Activated CD8-positive, alpha-beta memory T cell treated with anti-CD3 and anti-CD28 coated beads for 4 hours (primary cell): ENCODE results near the gene ATG16L1.

ENCODE experiments used
- DNase-seq, 2 donors: peaks; one replicate each; pipeline ENCODE4 v3.0.0-alpha.2; 2020; ENCODE audit warnings: low read depth in 2 of 2

ATG16L1 gene

DNA sequence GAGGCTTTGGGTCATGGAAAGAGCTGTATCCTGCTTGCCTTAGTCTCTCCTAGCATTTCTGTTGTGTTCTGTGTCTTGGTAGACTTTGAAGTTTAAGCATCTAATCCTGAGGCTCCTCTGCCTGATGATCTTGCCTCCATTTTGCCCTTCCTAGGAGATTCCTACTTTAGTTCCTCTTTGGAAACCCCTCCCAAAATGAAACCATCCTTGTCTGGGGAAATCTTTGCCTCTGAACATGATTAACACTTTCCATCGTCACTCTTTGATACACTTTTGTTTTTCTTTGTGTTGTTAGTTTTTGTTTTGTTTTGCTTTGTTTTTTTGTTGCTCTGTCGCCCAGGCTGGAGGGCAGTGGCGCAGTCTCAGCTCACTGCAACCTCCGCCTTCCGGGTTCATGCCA, 9.2 kb downstream of the ATG16L1 start:
- no peak for DNase-seq

- no peak for DNase-seq
Measured at GRCh38 chr2:233261819-233262555, 10.5 kb downstream of the ATG16L1 start.

DNA sequence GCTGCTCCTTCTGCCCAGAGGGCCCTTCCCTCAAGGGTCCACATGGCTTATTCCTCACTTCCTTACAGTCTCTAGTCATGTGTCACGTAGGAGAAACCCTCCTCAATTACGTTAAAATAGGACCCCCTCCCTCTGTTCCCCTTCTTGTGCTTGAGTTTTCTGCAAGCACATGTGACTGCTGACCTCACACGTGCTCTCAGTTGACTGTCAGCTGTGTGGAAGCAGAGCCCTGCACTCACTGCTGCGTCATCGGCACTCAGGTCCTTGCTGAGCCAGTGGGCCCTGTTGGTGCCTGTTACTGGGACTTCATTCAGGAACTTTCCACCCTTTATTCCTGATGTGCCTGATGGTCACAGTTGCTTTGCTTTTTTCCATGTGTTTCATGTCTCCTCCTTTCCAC, 11.1 kb downstream of the ATG16L1 start:
- no peak for DNase-seq

DNA sequence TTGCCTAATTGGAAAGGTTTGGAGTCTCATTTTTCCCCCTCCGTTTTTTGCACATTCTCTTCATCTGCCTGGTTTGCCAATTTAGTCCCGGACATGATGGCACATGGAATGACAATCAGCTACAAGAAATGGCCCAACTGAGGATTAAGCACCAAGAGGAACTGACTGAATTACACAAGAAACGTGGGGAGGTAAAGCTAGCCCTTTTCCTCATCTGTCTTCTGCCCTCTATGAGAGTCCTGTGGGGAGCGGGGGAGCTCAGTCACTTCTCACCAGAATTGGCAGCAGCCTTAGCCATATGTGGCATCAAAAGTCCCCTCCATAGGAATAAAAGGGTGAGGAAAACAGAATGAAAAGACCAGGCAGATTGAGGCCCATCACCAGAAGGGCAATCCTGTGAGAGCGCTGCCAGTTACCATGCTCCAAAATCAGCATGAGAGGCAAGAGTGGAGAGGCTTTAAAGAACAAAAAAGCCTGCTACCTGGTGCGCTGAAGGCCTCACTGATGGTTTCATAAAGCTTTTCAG, 11.6 kb downstream of the ATG16L1 start:
- no peak for DNase-seq

- DNase-seq, result no peak
Measured at GRCh38 chr2:233264667-233265066, 13.2 kb downstream of the ATG16L1 start.

GRCh38 chr2:233265899-233266431, 14.5 kb downstream of the ATG16L1 start:
- no peak for DNase-seq

- DNase-seq, result no peak
Measured at GRCh38 chr2:233266481-233266880, 15.0 kb downstream of the ATG16L1 start.

DNA sequence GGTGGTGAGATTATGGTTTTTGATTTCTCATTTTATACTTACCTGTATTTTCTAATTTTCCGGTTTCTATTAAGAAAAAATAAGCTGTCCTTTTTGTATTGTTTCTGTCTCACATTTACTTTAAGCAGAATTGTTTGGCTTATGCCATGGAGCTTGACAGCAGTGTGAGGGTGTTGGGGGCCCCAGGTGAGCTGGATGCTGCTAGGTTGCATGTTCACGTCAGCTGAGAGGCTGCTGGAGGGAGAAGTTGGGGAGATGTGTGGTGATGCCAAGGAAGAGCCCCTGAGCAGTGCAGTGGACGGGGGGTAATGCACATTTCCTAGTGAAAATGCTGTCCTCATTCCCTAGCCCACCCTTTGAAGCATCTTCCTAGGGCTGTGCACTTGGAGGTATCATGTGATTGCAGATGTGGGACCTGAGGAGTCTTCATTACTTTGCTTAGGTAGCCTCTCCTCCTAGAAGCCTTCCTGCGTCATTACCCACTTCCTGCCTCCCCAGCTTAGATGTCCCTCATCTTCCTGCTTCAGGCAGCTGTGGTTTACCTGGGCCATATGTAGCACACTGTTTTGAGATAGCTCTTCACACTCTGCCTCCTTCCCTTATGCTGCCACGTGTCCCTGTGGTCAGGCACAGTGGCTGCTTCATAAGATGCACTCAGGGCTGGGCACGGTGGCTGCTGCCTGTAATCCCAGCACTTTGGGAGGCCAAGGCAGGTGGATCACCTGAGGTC, 16.2 kb downstream of the ATG16L1 start:
- DNase-seq, result peak; percentile 48 to 71

DNA sequence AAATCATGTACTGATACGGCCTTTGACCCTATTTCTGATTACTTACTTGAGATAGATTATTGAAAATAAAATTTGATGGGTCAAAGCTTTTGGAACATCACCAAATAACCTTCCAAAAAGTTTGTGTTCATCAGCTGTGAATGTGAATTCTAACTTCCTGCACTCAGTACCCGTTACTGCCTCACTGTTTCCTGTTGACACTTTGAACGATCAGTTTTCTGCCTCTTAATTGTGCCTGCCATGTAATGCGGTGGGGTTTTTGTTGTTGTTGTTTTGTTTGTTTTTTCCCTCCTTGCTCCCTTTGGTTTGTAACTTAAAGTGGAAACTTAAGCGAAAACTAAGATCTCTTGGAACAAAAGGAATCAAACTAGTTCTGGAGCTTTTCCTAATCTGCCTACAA, 18.9 kb downstream of the ATG16L1 start:
- no peak for DNase-seq

GRCh38 chr2:233270951-233271350, 19.5 kb downstream of the ATG16L1 start:
- no peak for DNase-seq

DNA sequence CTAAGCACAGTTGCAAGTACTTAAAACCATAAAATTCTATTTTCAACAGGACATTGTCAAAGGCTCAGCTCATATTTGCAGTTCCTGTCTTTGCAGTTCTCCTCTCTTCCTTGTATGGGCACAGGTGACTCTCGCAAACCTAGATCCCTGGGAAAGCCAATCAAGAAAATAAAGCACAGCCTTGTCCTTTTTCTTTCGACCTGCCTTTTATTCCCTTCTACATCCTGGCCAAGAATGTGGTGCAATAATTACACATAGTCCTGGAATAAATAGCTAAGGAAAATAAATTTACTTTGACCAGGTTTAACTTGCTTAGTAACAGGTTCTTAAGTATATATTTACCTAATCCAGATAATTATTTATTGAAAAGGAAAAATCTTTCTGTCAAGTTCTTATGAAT, 20.2 kb downstream of the ATG16L1 start:
- no peak for DNase-seq

DNA sequence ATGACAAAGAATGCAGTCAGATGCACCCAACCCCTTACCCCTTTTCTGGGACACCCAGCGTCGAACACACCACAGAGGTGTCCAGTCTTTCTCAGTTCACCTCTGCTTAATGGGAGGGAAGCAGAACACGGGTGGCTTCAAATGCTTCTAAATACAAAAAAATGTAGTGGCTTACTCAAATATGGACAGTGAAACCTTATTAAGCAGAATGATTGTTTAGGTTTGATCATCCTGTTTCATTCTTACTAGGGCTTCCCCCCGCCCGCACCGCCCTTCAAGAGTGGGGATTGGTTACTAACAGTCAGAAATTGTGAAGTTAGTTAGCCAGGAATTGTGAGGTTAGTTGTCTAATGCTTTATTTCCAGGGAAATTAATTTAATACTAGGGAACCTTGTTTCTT, 21.6 kb downstream of the ATG16L1 start:
- DNase-seq, result no peak

DNA sequence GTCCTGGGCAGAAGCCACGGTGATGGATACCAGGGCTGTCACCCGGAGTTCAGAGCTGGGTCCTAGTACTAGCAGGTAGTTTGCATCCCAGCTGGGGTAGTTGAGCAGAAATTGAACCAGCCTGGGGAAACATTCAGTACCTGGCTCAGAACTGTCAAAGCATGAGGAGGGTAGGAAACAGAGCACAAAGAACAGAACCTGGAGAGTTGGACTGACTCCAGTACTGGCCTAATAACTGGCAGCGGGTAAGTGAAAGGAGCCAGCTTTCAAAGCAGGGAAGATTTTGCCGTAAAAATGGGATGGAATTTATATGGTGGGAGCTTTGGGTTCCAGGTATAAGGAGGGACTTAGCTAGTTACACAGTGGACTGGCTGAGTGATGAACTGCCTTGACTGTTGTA, 23.8 kb downstream of the ATG16L1 start:
- no peak for DNase-seq

GRCh38 chr2:233278921-233279320, 27.4 kb downstream of the ATG16L1 start:
- DNase-seq, result no peak

DNA sequence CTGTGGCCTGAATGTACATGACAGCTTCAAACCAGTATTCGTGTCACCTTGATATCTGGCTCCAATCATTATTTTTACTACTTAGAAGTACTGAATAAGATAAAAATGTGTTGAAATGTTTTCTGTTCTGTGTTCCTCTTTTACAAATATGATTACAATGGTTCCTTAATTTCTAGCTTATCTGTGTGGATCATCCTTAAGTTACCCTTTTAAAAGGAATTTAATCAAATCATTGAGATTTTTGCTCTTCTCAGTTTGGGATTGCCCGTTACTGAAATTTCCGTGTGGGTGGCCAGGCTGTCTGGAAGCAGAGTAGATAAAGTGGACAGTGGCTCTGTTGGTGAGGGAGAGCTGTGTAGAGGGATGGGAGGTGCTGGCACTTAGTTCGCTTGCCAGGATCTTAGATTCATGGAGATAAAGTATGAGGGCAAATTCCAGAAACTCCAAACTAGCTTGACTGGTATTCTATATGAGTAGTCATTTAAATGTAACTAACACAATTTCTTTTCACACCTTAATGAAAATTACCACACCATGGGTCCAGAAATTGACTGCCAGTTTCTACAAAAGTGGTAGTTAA, 28.7 kb downstream of the ATG16L1 start:
- DNase-seq, result no peak

GRCh38 chr2:233281553-233281952, 30.1 kb downstream of the ATG16L1 start:
- DNase-seq, result no peak

- no peak for DNase-seq
Measured at GRCh38 chr2:233281992-233282603, 30.6 kb downstream of the ATG16L1 start.

GRCh38 chr2:233285921-233286320, 34.4 kb downstream of the ATG16L1 start:
- DNase-seq, result no peak

- no peak for DNase-seq
Measured at GRCh38 chr2:233287871-233288270, 36.4 kb downstream of the ATG16L1 start.

DNA sequence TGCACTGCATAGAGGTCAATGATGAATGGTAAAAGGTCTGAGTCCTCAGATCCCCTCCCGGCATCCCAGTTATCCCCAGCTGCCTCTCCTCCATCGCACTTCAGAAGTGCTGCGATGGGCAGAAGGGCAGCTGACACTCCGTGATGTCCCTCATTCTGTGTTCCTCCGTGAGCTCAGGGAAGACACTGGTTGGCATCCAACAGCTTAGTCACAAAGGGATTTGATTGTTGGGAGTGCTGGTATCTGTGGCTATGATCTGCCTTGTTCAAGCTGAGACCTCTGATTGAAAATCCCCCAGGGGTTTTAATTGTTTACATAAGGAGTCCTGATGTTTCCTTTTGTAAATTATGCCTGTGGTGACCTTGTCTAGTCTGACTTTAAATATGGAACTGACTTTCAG, 37.2 kb downstream of the ATG16L1 start:
- no peak for DNase-seq

DNA sequence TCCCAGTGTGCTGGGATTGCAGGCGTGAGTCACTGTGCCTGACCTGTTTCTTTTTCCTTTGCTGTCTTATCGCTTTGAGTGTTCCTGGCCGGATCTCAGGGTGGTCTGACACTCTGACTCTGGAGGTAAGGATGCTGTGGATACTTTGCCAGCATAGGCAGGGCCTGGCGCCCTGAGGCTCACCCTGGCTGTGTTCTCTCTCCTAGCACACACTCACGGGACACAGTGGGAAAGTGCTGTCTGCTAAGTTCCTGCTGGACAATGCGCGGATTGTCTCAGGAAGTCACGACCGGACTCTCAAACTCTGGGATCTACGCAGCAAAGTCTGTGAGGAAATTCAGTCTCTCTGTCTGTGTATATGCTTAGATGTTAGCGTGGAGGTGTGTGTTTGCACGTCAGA, 38.2 kb downstream of the ATG16L1 start:
- no peak for DNase-seq
